Measurements from ENCODE around the gene RNU1-1. TPM values are rescaled to one million over a fixed set of nuclear protein-coding genes. Genes with fewer than 3 reads are reported as not detected.

The RNU1-1 gene
- total and polyA plus RNA-seq, 9 of the 15 experiments (the other 6 are each of a cell fraction or from before 2014, with no cell fraction given), result under 0.01 to 32,823 (median 2,538) TPM; not detected in 4

DNA sequence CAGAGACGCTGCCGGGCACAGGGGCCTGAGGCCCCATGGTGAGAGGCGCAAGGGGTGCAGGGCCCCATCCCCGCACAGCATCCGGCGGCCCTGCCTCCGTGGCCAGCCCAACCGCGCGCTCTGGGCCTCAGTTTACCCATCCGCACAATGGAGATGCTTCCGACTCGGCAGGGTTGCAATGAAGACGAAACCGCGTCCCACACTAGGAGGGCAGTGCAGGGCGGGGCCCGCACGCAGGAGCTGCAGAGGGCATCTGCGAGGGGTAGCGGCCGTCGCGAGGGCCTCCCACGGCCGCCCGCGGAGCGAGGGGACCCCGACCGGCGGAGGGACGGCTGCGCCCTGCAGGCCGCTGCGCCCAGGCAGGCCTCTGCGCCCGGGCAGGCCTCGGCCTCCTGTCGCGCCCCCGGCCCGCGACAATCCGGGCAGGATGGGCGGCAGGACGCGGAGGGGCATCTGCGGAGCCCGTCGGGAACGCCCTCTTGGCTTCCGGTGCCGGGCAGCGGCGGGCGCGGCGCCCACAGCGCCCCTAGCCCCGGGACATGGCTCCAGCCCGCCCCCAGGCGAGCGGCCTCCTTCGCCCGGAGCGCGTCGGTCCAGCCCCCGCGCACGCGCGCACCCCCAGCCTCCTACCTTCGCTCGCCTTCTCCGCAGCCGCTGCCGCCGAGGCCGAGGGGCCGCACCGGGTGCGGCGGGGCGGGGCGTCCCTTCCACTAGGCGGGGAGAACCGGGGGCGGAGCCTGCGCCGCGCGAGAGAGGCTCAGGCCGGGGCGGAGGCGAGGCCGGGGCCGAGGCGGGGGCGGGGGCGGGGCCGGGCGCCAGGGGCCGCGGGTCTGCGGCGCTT lies 15.3 kb downstream of the RNU1-1 start:
- Histone ChIP-seq H2AFZ (ENCODE audit: low read depth, low read length) (peak overlapping the region; percentile 97), H3K9me3 (replicated peaks; ENCODE audit: control insufficient read depth, insufficient read depth, low read depth, low read length) (no peaks in the 10 kb centered on the region), H4K20me1 (replicated peaks; ENCODE audit: control insufficient read depth, insufficient read depth, low read length) (no peaks in the 10 kb centered on the region; the same call in 1 of the 2 replicates), H3K27me3 (ENCODE audit: control insufficient read depth in 2 of 2, insufficient read depth in 2 of 2, low read length in 2 of 2) (no peaks in the 10 kb centered on the region), H3K4me1 (replicated peaks in 1 of 2; ENCODE audit: control insufficient read depth in 2 of 2, insufficient read depth in 2 of 2, low read length in 2 of 2) (peaks cover 3 to 24% of the 10 kb centered on the region in 2 experiments; a peak in 3 of 5 replicates), H3K9ac (ENCODE audit: insufficient read depth in 1 of 2, low read depth in 2 of 2, low read length in 2 of 2) (peak overlapping the region; percentile 63 to 95), H3K9me1 (ENCODE audit: control insufficient read depth, insufficient read depth, low read length) (no peaks in the 10 kb centered on the region), H3K79me2 (ENCODE audit: control insufficient read depth, insufficient read depth, low read length) (no peaks in the 10 kb centered on the region), H3K36me3 (ENCODE audit: control insufficient read depth, insufficient read depth, low read length) (no peaks in the 10 kb centered on the region), H3K4me2 (ENCODE audit: insufficient read depth, low read length) (peak overlapping the region; percentile 81), H3K27ac (ENCODE audit: extremely low read depth, low read depth, low read length) (peak overlapping the region; percentile 62), H3K4me3 (peak overlapping the region; percentile 73)
- ATAC-seq (peak; percentile 98), DNase-seq (ENCODE audit: extremely low read depth in 1 of 4, low spot score in 3 of 4) (peak; percentile 96 to 100 (median 99)), FAIRE-seq (peak; percentile 42)
- intact Hi-C loops (cut with micrococcal nuclease) (loop anchor here (5.0 kb wide), 1 partner anchor 131 kb away; the partner anchor contains the start of gene SZRD1), in situ Hi-C loops (cut with MboI) (no loop called here)
- POLR2A ChIA-PET, result interaction anchor here (0.9 to 1.2 kb wide), 3 partner anchors 10 to 58 kb away, joined by 3 read pairs; partner anchors contain the start of gene NECAP2
- 5% methylated on average over 79 of the region's 108 CpGs for WGBS (ENCODE audit: insufficient coverage, low coverage, missing lambda C conversion rate)
- no TSS peak for BruUV-seq (replicated peaks)
- CTCF ChIA-PET (ENCODE audit: low intra/inter-chr PET ratio), result no interaction called here
- TF ChIP-seq KDM5B (IDR thresholded peaks at IDR 0.05; ENCODE audit: insufficient replicate concordance, low read depth, low read length) (peak; percentile 47), ARID4B (CRISPR knock-in tag; IDR thresholded peaks at IDR 0.05) (peak; percentile 26; the same call in 1 of the 2 replicates), GATAD2B (IDR thresholded peaks at IDR 0.05; ENCODE audit: borderline replicate concordance) (peak; percentile 86), NONO (IDR thresholded peaks at IDR 0.05; ENCODE audit: low read depth in 2 of 2, low read length in 1 of 2) (peak; percentile 49 to 82; a peak in 3 of 4 replicates), ZC3H11A (IDR thresholded peaks at IDR 0.05; ENCODE audit: low read depth, low read length) (no peak), POLR2B (IDR thresholded peaks at IDR 0.05; ENCODE audit: low read depth, partially characterized antibody) (no peak), MEIS2 (IDR thresholded peaks at IDR 0.05; ENCODE audit: partially characterized antibody) (peak; percentile 54), HNRNPL (IDR thresholded peaks at IDR 0.05; ENCODE audit: low read depth, low read length) (peak; percentile 89), HDAC2 (IDR thresholded peaks at IDR 0.05) (0 out of 2 replicates have a peak, but pooled peaks have one; percentile 17), TCF7L2 (IDR thresholded peaks at IDR 0.05; ENCODE audit: low read depth, low read length) (no peak), ZNF124 (CRISPR knock-in tag; IDR thresholded peaks at IDR 0.05) (no peak), RBFOX2 (IDR thresholded peaks at IDR 0.05; ENCODE audit: low read depth, low read length) (peak; percentile 77), SOX6 (IDR thresholded peaks at IDR 0.05) (peak; percentile 37; the same call in 1 of the 2 replicates), L3MBTL2 (IDR thresholded peaks at IDR 0.05) (peak; percentile 77), TCF7 (IDR thresholded peaks at IDR 0.05; ENCODE audit: borderline replicate concordance) (no peak), TCF3 (CRISPR knock-in tag; IDR thresholded peaks at IDR 0.05) (no peak)
- TF ChIP-seq, protein P1, sequence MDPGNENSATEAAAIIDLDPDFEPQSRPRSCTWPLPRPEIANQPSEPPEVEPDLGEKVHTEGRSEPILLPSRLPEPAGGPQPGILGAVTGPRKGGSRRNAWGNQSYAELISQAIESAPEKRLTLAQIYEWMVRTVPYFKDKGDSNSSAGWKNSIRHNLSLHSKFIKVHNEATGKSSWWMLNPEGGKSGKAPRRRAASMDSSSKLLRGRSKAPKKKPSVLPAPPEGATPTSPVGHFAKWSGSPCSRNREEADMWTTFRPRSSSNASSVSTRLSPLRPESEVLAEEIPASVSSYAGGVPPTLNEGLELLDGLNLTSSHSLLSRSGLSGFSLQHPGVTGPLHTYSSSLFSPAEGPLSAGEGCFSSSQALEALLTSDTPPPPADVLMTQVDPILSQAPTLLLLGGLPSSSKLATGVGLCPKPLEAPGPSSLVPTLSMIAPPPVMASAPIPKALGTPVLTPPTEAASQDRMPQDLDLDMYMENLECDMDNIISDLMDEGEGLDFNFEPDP (CRISPR knock-in tag; IDR thresholded peaks at IDR 0.05), result no peak
